Peyer's patch (tissue), 4 donors: ENCODE data around the gene PCNT.

Experiments used
- POLR2A ChIP-seq, 2 donors: fragments of 450-650 bp; IDR thresholded peaks; one replicate each; pipeline ENCODE4 v1.5.1; 2017; ENCODE audit warnings: antibody characterized with exemption in 2 of 2, mild to moderate bottlenecking in 2 of 2, moderate library complexity in 2 of 2
- TF ChIP-seq, protein P1 (sequence below), 6 experiments: fragments of 450-650 bp in 4 of 6; fragments of 200-600 bp in 2 of 6; sonication (generic) in 1 of 6; IDR thresholded peaks; one replicate each; pipeline ENCODE4 v1.5.1; 2017 to 2019; ENCODE audit warnings: antibody characterized with exemption in 6 of 6, mild to moderate bottlenecking in 3 of 6, moderate library complexity in 1 of 6

- TF ChIP-seq, protein P1, sequence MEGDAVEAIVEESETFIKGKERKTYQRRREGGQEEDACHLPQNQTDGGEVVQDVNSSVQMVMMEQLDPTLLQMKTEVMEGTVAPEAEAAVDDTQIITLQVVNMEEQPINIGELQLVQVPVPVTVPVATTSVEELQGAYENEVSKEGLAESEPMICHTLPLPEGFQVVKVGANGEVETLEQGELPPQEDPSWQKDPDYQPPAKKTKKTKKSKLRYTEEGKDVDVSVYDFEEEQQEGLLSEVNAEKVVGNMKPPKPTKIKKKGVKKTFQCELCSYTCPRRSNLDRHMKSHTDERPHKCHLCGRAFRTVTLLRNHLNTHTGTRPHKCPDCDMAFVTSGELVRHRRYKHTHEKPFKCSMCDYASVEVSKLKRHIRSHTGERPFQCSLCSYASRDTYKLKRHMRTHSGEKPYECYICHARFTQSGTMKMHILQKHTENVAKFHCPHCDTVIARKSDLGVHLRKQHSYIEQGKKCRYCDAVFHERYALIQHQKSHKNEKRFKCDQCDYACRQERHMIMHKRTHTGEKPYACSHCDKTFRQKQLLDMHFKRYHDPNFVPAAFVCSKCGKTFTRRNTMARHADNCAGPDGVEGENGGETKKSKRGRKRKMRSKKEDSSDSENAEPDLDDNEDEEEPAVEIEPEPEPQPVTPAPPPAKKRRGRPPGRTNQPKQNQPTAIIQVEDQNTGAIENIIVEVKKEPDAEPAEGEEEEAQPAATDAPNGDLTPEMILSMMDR (IDR thresholded peaks at IDR 0.05), result no peak
- no peak for TF ChIP-seq POLR2A (IDR thresholded peaks at IDR 0.05)
Observed at GRCh38 chr21:46469275-46469674, 145.3 kb downstream of the PCNT start.
